ENCODE results near the gene ZSCAN5B.

- TF ChIP-seq CTCF (IDR thresholded peaks at IDR 0.05) (no peak), POLR2A (IDR thresholded peaks at IDR 0.05) (no peak)
These were observed 54.6 kb downstream of the ZSCAN5B start for GRCh38 chr19:56142897-56143434.

All from prostate gland (tissue), 2 donors.